Tibial nerve (tissue), 4 donors: ENCODE results near the gene GPC6.

Experiments
- EP300 ChIP-seq, 2 donors: sonication (generic); formaldehyde crosslinking; IDR thresholded peaks; one replicate each; pipeline ENCODE4 v1.6.1; 2017; ENCODE audit warnings: antibody characterized with exemption in 2 of 2, mild to moderate bottlenecking in 1 of 2
- POLR2A ChIP-seq, 2 donors: fragments of 450-650 bp; IDR thresholded peaks; one replicate each; pipeline ENCODE4 v1.6.1; 2017; ENCODE audit warnings: antibody characterized with exemption in 2 of 2, mild to moderate bottlenecking in 2 of 2, moderate library complexity in 2 of 2
- TF ChIP-seq, protein P1 (sequence below), 5 experiments: fragments of 200-600 bp in 3 of 5; fragments of 450-650 bp in 2 of 5; sonication (generic) in 3 of 5; IDR thresholded peaks; one replicate each; pipeline ENCODE4 v1.5.1; 2016 to 2019; ENCODE audit warnings: antibody characterized with exemption in 5 of 5, mild to moderate bottlenecking in 3 of 5, moderate library complexity in 2 of 5

DNA sequence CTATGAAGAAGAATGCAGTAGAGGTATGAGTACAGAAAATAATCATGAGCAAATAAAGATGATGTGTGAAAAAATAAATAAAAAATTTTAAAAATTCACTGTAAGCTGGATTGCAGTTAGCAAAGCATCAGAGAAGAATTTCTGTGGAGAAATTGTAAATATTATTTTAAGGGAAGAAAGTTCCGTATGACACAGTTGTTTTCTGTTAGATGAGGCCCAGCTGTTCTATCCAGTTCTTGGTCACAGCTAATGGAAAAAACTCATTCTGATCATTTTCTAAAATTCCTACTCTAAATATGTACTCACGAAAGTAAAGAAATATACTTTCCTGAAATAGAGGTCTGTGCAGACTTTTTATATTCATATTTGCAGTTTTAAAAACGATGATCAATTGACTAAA lies 674.1 kb downstream of the GPC6 start:
- TF ChIP-seq POLR2A (IDR thresholded peaks at IDR 0.05), result no peak
- TF ChIP-seq, protein P1, sequence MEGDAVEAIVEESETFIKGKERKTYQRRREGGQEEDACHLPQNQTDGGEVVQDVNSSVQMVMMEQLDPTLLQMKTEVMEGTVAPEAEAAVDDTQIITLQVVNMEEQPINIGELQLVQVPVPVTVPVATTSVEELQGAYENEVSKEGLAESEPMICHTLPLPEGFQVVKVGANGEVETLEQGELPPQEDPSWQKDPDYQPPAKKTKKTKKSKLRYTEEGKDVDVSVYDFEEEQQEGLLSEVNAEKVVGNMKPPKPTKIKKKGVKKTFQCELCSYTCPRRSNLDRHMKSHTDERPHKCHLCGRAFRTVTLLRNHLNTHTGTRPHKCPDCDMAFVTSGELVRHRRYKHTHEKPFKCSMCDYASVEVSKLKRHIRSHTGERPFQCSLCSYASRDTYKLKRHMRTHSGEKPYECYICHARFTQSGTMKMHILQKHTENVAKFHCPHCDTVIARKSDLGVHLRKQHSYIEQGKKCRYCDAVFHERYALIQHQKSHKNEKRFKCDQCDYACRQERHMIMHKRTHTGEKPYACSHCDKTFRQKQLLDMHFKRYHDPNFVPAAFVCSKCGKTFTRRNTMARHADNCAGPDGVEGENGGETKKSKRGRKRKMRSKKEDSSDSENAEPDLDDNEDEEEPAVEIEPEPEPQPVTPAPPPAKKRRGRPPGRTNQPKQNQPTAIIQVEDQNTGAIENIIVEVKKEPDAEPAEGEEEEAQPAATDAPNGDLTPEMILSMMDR (IDR thresholded peaks at IDR 0.05), result no peak
- TF ChIP-seq EP300 (IDR thresholded peaks at IDR 0.05), result no peak
